ENCODE results near the gene BSN. TPM values are rescaled to one million over a fixed set of nuclear protein-coding genes. Genes with fewer than 3 reads are reported as not detected.

Gene BSN
- total and polyA plus RNA-seq, 2 of the 4 experiments (the other 2 are of a cell fraction): under 0.01 to 0.03 TPM

DNA sequence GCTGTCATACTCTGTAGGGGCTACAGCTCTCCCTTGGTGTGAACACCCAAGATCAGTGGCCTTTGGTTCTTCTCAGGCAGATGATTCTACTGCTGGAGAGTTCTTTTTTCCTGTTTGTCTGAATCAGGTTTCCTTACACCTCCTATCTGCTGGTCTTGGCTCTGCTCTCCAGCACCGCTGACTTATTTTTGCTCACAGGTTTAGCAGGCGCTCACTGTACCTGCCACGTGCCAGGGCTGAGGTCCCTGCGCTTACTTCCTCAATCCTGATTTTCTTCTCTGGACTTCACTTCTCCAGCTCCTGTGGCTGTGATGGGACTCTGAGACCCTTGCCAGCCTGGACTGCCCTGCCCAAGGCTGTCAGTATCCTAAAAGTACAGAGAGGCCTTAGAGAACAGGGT, 9.5 kb downstream of the BSN start:
- Histone ChIP-seq H3K36me3 (ENCODE audit: control insufficient read depth, insufficient read depth, low read length) (no peaks in the 10 kb centered on the region), H2AK5ac (ENCODE audit: low read depth, low read length) (no peak overlapping the region), H3K9ac (ENCODE audit: low read depth, low read length) (no peak overlapping the region), H4K8ac (ENCODE audit: low read depth in 2 of 2, low read length in 2 of 2) (no peak overlapping the region), H3K56ac (ENCODE audit: extremely low read depth, insufficient read depth, low read length) (no peak overlapping the region), H2BK120ac (ENCODE audit: low read depth, low read length) (no peak overlapping the region), H2AFZ (replicated peaks; ENCODE audit: low read length, poor library complexity) (no peak overlapping the region), H3K14ac (replicated peaks; ENCODE audit: low read depth, low read length) (no peak overlapping the region), H3K27me3 (ENCODE audit: control insufficient read depth, insufficient read depth, low read length) (peaks cover 34% of the 10 kb centered on the region), H3K23ac (ENCODE audit: low read depth, low read length) (no peak overlapping the region), H4K91ac (ENCODE audit: insufficient read depth, low read depth, low read length) (no peak overlapping the region), H4K5ac (ENCODE audit: low read depth, low read length) (no peak overlapping the region), H3K9me3 (ENCODE audit: control insufficient read depth, insufficient read depth, low read length) (no peaks in the 10 kb centered on the region), H3K4me2 (ENCODE audit: low read depth, low read length) (no peak overlapping the region), H2BK5ac (ENCODE audit: low read depth, low read length, poor library complexity, severe bottlenecking) (no peak overlapping the region), H3K18ac (ENCODE audit: low read depth, low read length) (no peak overlapping the region), H4K20me1 (ENCODE audit: insufficient read depth, low read length) (no peaks in the 10 kb centered on the region), H2BK15ac (ENCODE audit: low read depth, low read length) (no peak overlapping the region), H3K79me1 (ENCODE audit: low read depth in 1 of 2, low read length in 2 of 2) (no peaks in the 10 kb centered on the region), H2AK9ac (replicated peaks; ENCODE audit: low read depth, low read length, poor library complexity) (no peak overlapping the region), H3K4ac (ENCODE audit: low read depth, low read length) (no peak overlapping the region), H3K4me3 (ENCODE audit: insufficient read depth, low read depth, low read length) (no peak overlapping the region), H3K4me1 (ENCODE audit: control insufficient read depth, insufficient read depth, low read length) (no peaks in the 10 kb centered on the region), H3K9me1 (ENCODE audit: insufficient read depth, low read length) (0 out of 2 replicates have a peak, but pooled peaks cover 2% of the 10 kb centered on the region), H3K27ac (ENCODE audit: insufficient read depth, low read length) (no peak overlapping the region), H2BK20ac (ENCODE audit: low read depth, low read length) (no peak overlapping the region)
- no peak for TF ChIP-seq MXI1 (IDR thresholded peaks at IDR 0.05; ENCODE audit: borderline replicate concordance, low read depth, low read length)
- TF ChIP-seq RAD21 (IDR thresholded peaks at IDR 0.05; ENCODE audit: low read length): no peak
- TF ChIP-seq MAZ (IDR thresholded peaks at IDR 0.05; ENCODE audit: borderline replicate concordance, low read depth, low read length): no peak
- TF ChIP-seq CHD1 (IDR thresholded peaks at IDR 0.05; ENCODE audit: low read depth, low read length): no peak
- TF ChIP-seq RCOR1 (IDR thresholded peaks at IDR 0.05; ENCODE audit: insufficient replicate concordance, low read length): no peak
- TF ChIP-seq POLR2A (IDR thresholded peaks at IDR 0.05; ENCODE audit: low read depth, low read length): no peak
- TF ChIP-seq, protein P1, sequence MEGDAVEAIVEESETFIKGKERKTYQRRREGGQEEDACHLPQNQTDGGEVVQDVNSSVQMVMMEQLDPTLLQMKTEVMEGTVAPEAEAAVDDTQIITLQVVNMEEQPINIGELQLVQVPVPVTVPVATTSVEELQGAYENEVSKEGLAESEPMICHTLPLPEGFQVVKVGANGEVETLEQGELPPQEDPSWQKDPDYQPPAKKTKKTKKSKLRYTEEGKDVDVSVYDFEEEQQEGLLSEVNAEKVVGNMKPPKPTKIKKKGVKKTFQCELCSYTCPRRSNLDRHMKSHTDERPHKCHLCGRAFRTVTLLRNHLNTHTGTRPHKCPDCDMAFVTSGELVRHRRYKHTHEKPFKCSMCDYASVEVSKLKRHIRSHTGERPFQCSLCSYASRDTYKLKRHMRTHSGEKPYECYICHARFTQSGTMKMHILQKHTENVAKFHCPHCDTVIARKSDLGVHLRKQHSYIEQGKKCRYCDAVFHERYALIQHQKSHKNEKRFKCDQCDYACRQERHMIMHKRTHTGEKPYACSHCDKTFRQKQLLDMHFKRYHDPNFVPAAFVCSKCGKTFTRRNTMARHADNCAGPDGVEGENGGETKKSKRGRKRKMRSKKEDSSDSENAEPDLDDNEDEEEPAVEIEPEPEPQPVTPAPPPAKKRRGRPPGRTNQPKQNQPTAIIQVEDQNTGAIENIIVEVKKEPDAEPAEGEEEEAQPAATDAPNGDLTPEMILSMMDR (conservative IDR thresholded peaks at IDR 0.05; ENCODE audit: low read depth, low read length): no peak
- no peak for TF ChIP-seq FOS (IDR thresholded peaks at IDR 0.05; ENCODE audit: low read depth, low read length)
- dilution Hi-C loops (cut with HindIII; ENCODE audit: low sequenced_read_pairs, unreplicated experiment) (no loop called here), intact Hi-C loops (cut with micrococcal nuclease) (no loop called here), in situ Hi-C loops (cut with MboI; ENCODE audit: low sequenced_read_pairs) (no loop called here)
- DNase-seq (no peak), ATAC-seq (ENCODE audit: low read depth) (no peak)
- no TSS peak for BruUV-seq (replicated peaks)
- WGBS, 2 experiments (ENCODE audit: extremely low coverage in 2 of 2, insufficient read length in 1 of 2): 75% methylated on average over 2 of the region's 4 CpGs; no CpG with 5 or more reads in 1 of the 2 experiments
- CTCF ChIA-PET: no interaction called here
- POLR2A ChIA-PET (ENCODE audit: unreplicated experiment): no interaction called here

Data from IMR-90 (cell line).